Caco-2 (cell line): ENCODE results near the gene TP53TG3B. TPM values are rescaled to one million over a fixed set of nuclear protein-coding genes. Genes with fewer than 3 reads are reported as not detected.

Experiments used
- total RNA-seq: library from RNA; stranded (reverse); gene quantifications from 2 replicates; pipeline ENCODE4 v1.2.3, GENCODE V29; 2022

Gene TP53TG3B
- total RNA-seq, 1 experiment from 2014 or later, result not detected

Other genes starting within 250 kb of the TP53TG3B start
- not detected in 2 replicates for gene TP53TG3C, start 166.6 kb upstream of the TP53TG3B start, total RNA-seq
- not detected in 2 replicates for gene TP53TG3E, start 56.5 kb upstream of the TP53TG3B start, total RNA-seq
- not detected in 2 replicates for gene TP53TG3F, start 98.8 kb downstream of the TP53TG3B start, total RNA-seq